Measurements from ENCODE around the gene NEAT1. TPM values are rescaled to one million over a fixed set of nuclear protein-coding genes. Genes with fewer than 3 reads are reported as not detected.
A peak's percentile ranks its signal among the peaks of the same experiment; 100 is the strongest.

NEAT1 gene
- polyA plus RNA-seq, 3 donors = 0.90 to 293 (median 1.3) TPM

GRCh38 chr11:65488273-65489034, 65.9 kb downstream of the NEAT1 start:
- WGBS (ENCODE audit: insufficient coverage) = 76% methylated on average over 9 of the region's 10 CpGs
- H3K9me3 ChIP-seq (replicated peaks in 1 of 2; ENCODE audit: control insufficient read depth in 1 of 2, insufficient read depth in 1 of 2, low read length in 2 of 2) = no peaks in the 10 kb centered on the region
- Mint-ChIP-seq H3K36me3 (no peaks in the 10 kb centered on the region), H3K9me3 (no peaks in the 10 kb centered on the region), H3K27me3 (ENCODE audit: low read depth in 3 of 3) (peaks cover 0 to 3% (median 2%) of the 10 kb centered on the region in 3 donors), H3K27ac (peak overlapping the region in 6 of 7 donors; percentile 89 to 97 (median 96)), H3K4me1 (peaks cover 55% of the 10 kb centered on the region), H3K4me3 (no peak overlapping the region)
- no peaks in the 10 kb centered on the region for H3K36me3 ChIP-seq (replicated peaks in 1 of 2; ENCODE audit: control insufficient read depth in 1 of 2, insufficient read depth in 2 of 2, low read length in 2 of 2)
- H3K27ac ChIP-seq (ENCODE audit: low read depth in 1 of 2, low read length in 2 of 2) = peak overlapping the region; percentile 65 to 78
- intact Hi-C loops (cut with micrococcal nuclease) = no loop called here
- H4K20me1 ChIP-seq (ENCODE audit: insufficient read depth, low read length) = no peaks in the 10 kb centered on the region
- peak overlapping the region; percentile 58 for H3K4me2 ChIP-seq (replicated peaks; ENCODE audit: extremely low read depth, low read length, poor library complexity, severe bottlenecking)
- H3K9ac ChIP-seq (ENCODE audit: insufficient read depth, low read length, poor library complexity, severe bottlenecking) = no peak overlapping the region
- peak overlapping the region; percentile 15 for H2AFZ ChIP-seq (ENCODE audit: insufficient read depth, low read depth, low read length, poor library complexity, severe bottlenecking)
- H3K27me3 ChIP-seq (ENCODE audit: control insufficient read depth in 2 of 2, insufficient read depth in 2 of 2, low read length in 2 of 2) = no peaks in the 10 kb centered on the region
- no peak for DNase-seq
- peaks cover 20% of the 10 kb centered on the region for H3K79me2 ChIP-seq (ENCODE audit: insufficient read depth, low read length)
- peak overlapping the region in 1 of 3 experiments; percentile 40 for H3K4me3 ChIP-seq (replicated peaks in 1 of 3; ENCODE audit: low read depth in 2 of 3, low read length in 3 of 3)
- peaks cover 54 to 65% of the 10 kb centered on the region in 2 donors for H3K4me1 ChIP-seq (ENCODE audit: control insufficient read depth in 1 of 2, insufficient read depth in 2 of 2, low read length in 2 of 2)
- no peak for TF ChIP-seq CTCF (IDR thresholded peaks at IDR 0.05)

GRCh38 chr11:65489035-65489705, 66.6 kb downstream of the NEAT1 start:
- Mint-ChIP-seq H3K36me3 (no peaks in the 10 kb centered on the region), H3K9me3 (no peaks in the 10 kb centered on the region), H3K27me3 (ENCODE audit: low read depth in 3 of 3) (peaks cover 0 to 3% (median 2%) of the 10 kb centered on the region in 3 donors), H3K4me3 (no peak overlapping the region), H3K27ac (peak overlapping the region in 4 of 7 donors; percentile 31 to 97 (median 76)), H3K4me1 (peaks cover 62% of the 10 kb centered on the region)
- no peaks in the 10 kb centered on the region for H3K9me3 ChIP-seq (replicated peaks in 1 of 2; ENCODE audit: control insufficient read depth in 1 of 2, insufficient read depth in 1 of 2, low read length in 2 of 2)
- H3K4me3 ChIP-seq (replicated peaks in 1 of 3; ENCODE audit: low read depth in 2 of 3, low read length in 3 of 3) = no peak overlapping the region
- no peaks in the 10 kb centered on the region for H3K27me3 ChIP-seq (ENCODE audit: control insufficient read depth in 2 of 2, insufficient read depth in 2 of 2, low read length in 2 of 2)
- no peak overlapping the region for H2AFZ ChIP-seq (ENCODE audit: insufficient read depth, low read depth, low read length, poor library complexity, severe bottlenecking)
- no peak overlapping the region for H3K9ac ChIP-seq (ENCODE audit: insufficient read depth, low read length, poor library complexity, severe bottlenecking)
- no peak overlapping the region for H3K4me2 ChIP-seq (replicated peaks; ENCODE audit: extremely low read depth, low read length, poor library complexity, severe bottlenecking)
- H4K20me1 ChIP-seq (ENCODE audit: insufficient read depth, low read length) = no peaks in the 10 kb centered on the region
- H3K36me3 ChIP-seq (replicated peaks in 1 of 2; ENCODE audit: control insufficient read depth in 1 of 2, insufficient read depth in 2 of 2, low read length in 2 of 2) = no peaks in the 10 kb centered on the region
- no peak overlapping the region for H3K27ac ChIP-seq (ENCODE audit: low read depth in 1 of 2, low read length in 2 of 2)
- peaks cover 27% of the 10 kb centered on the region for H3K79me2 ChIP-seq (ENCODE audit: insufficient read depth, low read length)
- no peak for DNase-seq
- intact Hi-C loops (cut with micrococcal nuclease) = no loop called here
- 96% methylated on average over 7 of the region's 10 CpGs for WGBS (ENCODE audit: insufficient coverage)
- H3K4me1 ChIP-seq (ENCODE audit: control insufficient read depth in 1 of 2, insufficient read depth in 2 of 2, low read length in 2 of 2) = peaks cover 61 to 72% of the 10 kb centered on the region in 2 donors
- TF ChIP-seq CTCF (IDR thresholded peaks at IDR 0.05) = no peak

All from CD14-positive monocyte (primary cell).